Measurements from ENCODE around the gene SLC1A2.

The SLC1A2 gene

DNA sequence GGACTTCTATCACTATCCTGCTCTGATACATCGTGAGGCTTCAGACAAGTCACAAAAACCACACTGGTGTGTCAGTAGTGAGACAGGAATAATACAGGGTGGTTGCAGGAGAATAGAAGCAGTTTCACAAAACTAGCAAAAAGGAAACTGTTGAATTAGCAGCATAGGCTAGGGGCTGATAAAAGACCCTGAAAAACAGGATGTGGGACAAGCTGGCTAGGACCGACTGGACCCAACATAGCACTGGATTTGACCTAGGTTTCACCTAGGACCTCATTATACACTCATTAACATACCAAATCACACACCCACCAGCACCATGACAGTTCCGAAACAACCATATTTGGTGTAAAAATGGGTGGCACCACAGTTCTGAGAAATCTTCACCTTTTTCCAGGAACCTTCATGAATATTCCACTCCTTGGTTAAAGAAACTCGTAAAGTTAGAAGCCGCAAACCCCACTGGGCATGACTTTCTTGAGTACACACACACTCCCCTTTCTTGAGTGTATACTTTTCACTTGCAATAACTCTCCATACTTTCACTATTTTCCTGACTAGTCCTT, 76.2 kb downstream of the SLC1A2 start:
- H3K9ac ChIP-seq (ENCODE audit: low read length) = no peak overlapping the region
- no peaks in the 10 kb centered on the region for H4K20me1 ChIP-seq (ENCODE audit: low read depth, low read length)
- H3K27me3 ChIP-seq (ENCODE audit: low read length) = no peaks in the 10 kb centered on the region
- H3K9me3 ChIP-seq (ENCODE audit: insufficient read depth, low read length) = no peaks in the 10 kb centered on the region
- no peaks in the 10 kb centered on the region for H3K9me2 ChIP-seq (replicated peaks; ENCODE audit: insufficient read depth, low read length)
- H3K79me2 ChIP-seq (ENCODE audit: insufficient read depth, low read length) = no peaks in the 10 kb centered on the region
- H3K27ac ChIP-seq (ENCODE audit: low read depth, low read length) = no peak overlapping the region
- TF ChIP-seq EZH2phosphoT487 (conservative IDR thresholded peaks at IDR 0.05; ENCODE audit: low read length) = no peak
- H2AFZ ChIP-seq (ENCODE audit: low read depth, low read length, severe bottlenecking) = no peak overlapping the region
- no peak overlapping the region for H3K4me3 ChIP-seq (ENCODE audit: insufficient read depth, low read length, poor library complexity, severe bottlenecking)
- no peaks in the 10 kb centered on the region for H3F3A ChIP-seq (ENCODE audit: insufficient read depth)
- H3K36me3 ChIP-seq (ENCODE audit: low read length) = no peaks in the 10 kb centered on the region
- no peak overlapping the region for H3K4me2 ChIP-seq (ENCODE audit: low read depth, low read length, poor library complexity, severe bottlenecking)

DNA sequence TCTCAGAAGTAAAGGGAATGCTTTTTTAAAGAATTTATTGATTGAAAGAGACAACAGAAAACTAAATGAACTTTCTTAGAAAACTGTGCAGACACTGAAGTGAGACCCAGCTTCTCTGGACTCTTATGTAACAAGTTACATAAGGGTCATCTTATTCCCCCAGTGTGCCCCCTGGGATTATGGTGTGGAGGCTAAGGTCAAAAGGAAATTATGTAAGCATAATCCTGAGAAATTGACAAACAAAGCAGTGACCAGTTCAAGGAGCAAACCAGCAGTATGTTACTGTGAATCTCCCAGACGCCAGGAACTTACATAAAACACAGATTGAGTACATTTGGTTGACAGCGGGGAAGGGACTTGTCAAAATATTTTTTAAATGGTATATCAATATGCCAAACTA, 78.6 kb downstream of the SLC1A2 start:
- no peak overlapping the region for H2AFZ ChIP-seq (ENCODE audit: low read depth, low read length, severe bottlenecking)
- no peak overlapping the region for H3K27ac ChIP-seq (ENCODE audit: low read depth, low read length)
- no peaks in the 10 kb centered on the region for H3K79me2 ChIP-seq (ENCODE audit: insufficient read depth, low read length)
- H3K4me3 ChIP-seq (ENCODE audit: insufficient read depth, low read length, poor library complexity, severe bottlenecking) = no peak overlapping the region
- no peak for TF ChIP-seq EZH2phosphoT487 (conservative IDR thresholded peaks at IDR 0.05; ENCODE audit: low read length)
- TF ChIP-seq, protein P1, sequence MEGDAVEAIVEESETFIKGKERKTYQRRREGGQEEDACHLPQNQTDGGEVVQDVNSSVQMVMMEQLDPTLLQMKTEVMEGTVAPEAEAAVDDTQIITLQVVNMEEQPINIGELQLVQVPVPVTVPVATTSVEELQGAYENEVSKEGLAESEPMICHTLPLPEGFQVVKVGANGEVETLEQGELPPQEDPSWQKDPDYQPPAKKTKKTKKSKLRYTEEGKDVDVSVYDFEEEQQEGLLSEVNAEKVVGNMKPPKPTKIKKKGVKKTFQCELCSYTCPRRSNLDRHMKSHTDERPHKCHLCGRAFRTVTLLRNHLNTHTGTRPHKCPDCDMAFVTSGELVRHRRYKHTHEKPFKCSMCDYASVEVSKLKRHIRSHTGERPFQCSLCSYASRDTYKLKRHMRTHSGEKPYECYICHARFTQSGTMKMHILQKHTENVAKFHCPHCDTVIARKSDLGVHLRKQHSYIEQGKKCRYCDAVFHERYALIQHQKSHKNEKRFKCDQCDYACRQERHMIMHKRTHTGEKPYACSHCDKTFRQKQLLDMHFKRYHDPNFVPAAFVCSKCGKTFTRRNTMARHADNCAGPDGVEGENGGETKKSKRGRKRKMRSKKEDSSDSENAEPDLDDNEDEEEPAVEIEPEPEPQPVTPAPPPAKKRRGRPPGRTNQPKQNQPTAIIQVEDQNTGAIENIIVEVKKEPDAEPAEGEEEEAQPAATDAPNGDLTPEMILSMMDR (IDR thresholded peaks at IDR 0.05; ENCODE audit: insufficient read depth, low read length, poor library complexity, severe bottlenecking) = no peak
- H3K9me3 ChIP-seq (ENCODE audit: insufficient read depth, low read length) = no peaks in the 10 kb centered on the region
- H4K20me1 ChIP-seq (ENCODE audit: low read depth, low read length) = no peaks in the 10 kb centered on the region
- no peaks in the 10 kb centered on the region for H3K9me2 ChIP-seq (replicated peaks; ENCODE audit: insufficient read depth, low read length)
- H3F3A ChIP-seq (ENCODE audit: insufficient read depth) = no peaks in the 10 kb centered on the region
- no peak overlapping the region for H3K4me2 ChIP-seq (ENCODE audit: low read depth, low read length, poor library complexity, severe bottlenecking)
- H3K36me3 ChIP-seq (ENCODE audit: low read length) = no peaks in the 10 kb centered on the region
- H3K27me3 ChIP-seq (ENCODE audit: low read length) = no peaks in the 10 kb centered on the region
- H3K9ac ChIP-seq (ENCODE audit: low read length) = no peak overlapping the region

GRCh38 chr11:35340071-35340470, 79.3 kb downstream of the SLC1A2 start:
- Histone ChIP-seq H2AFZ (ENCODE audit: low read depth, low read length, severe bottlenecking) (no peak overlapping the region), H3K9me2 (replicated peaks; ENCODE audit: insufficient read depth, low read length) (no peaks in the 10 kb centered on the region), H3K36me3 (ENCODE audit: low read length) (no peaks in the 10 kb centered on the region), H3K4me2 (ENCODE audit: low read depth, low read length, poor library complexity, severe bottlenecking) (no peak overlapping the region), H4K20me1 (ENCODE audit: low read depth, low read length) (no peaks in the 10 kb centered on the region), H3K27me3 (ENCODE audit: low read length) (no peaks in the 10 kb centered on the region), H3K79me2 (ENCODE audit: insufficient read depth, low read length) (no peaks in the 10 kb centered on the region), H3K9ac (ENCODE audit: low read length) (no peak overlapping the region), H3K27ac (ENCODE audit: low read depth, low read length) (no peak overlapping the region), H3K9me3 (ENCODE audit: insufficient read depth, low read length) (no peaks in the 10 kb centered on the region), H3K4me3 (ENCODE audit: insufficient read depth, low read length, poor library complexity, severe bottlenecking) (no peak overlapping the region), H3F3A (ENCODE audit: insufficient read depth) (no peaks in the 10 kb centered on the region)
- TF ChIP-seq EZH2phosphoT487 (conservative IDR thresholded peaks at IDR 0.05; ENCODE audit: low read length) = no peak
- TF ChIP-seq, protein P1 (IDR thresholded peaks at IDR 0.05; ENCODE audit: insufficient read depth, low read length, poor library complexity, severe bottlenecking) = no peak

- TF ChIP-seq EZH2phosphoT487 (conservative IDR thresholded peaks at IDR 0.05; ENCODE audit: low read length) = no peak
- TF ChIP-seq, protein P1 (IDR thresholded peaks at IDR 0.05; ENCODE audit: insufficient read depth, low read length, poor library complexity, severe bottlenecking) = no peak
- Histone ChIP-seq H3K9ac (ENCODE audit: low read length) (no peak overlapping the region), H3K27me3 (ENCODE audit: low read length) (no peaks in the 10 kb centered on the region), H3K79me2 (ENCODE audit: insufficient read depth, low read length) (no peaks in the 10 kb centered on the region), H3K36me3 (ENCODE audit: low read length) (no peaks in the 10 kb centered on the region), H3K4me2 (ENCODE audit: low read depth, low read length, poor library complexity, severe bottlenecking) (no peak overlapping the region), H3K27ac (ENCODE audit: low read depth, low read length) (no peak overlapping the region), H4K20me1 (ENCODE audit: low read depth, low read length) (no peaks in the 10 kb centered on the region), H3K4me3 (ENCODE audit: insufficient read depth, low read length, poor library complexity, severe bottlenecking) (no peak overlapping the region), H3K9me2 (replicated peaks; ENCODE audit: insufficient read depth, low read length) (no peaks in the 10 kb centered on the region), H2AFZ (ENCODE audit: low read depth, low read length, severe bottlenecking) (no peak overlapping the region), H3F3A (ENCODE audit: insufficient read depth) (no peaks in the 10 kb centered on the region), H3K9me3 (ENCODE audit: insufficient read depth, low read length) (no peaks in the 10 kb centered on the region)
Measured at GRCh38 chr11:35338921-35339320, 80.4 kb downstream of the SLC1A2 start.
